KG1 (cell line): ENCODE data around the gene KRTAP5-6.

Source experiments
- DNase-seq: peaks from one replicate; lab custom pipeline; 2025; lab: John Stamatoyannopoulos, UW

Gene KRTAP5-6

DNA sequence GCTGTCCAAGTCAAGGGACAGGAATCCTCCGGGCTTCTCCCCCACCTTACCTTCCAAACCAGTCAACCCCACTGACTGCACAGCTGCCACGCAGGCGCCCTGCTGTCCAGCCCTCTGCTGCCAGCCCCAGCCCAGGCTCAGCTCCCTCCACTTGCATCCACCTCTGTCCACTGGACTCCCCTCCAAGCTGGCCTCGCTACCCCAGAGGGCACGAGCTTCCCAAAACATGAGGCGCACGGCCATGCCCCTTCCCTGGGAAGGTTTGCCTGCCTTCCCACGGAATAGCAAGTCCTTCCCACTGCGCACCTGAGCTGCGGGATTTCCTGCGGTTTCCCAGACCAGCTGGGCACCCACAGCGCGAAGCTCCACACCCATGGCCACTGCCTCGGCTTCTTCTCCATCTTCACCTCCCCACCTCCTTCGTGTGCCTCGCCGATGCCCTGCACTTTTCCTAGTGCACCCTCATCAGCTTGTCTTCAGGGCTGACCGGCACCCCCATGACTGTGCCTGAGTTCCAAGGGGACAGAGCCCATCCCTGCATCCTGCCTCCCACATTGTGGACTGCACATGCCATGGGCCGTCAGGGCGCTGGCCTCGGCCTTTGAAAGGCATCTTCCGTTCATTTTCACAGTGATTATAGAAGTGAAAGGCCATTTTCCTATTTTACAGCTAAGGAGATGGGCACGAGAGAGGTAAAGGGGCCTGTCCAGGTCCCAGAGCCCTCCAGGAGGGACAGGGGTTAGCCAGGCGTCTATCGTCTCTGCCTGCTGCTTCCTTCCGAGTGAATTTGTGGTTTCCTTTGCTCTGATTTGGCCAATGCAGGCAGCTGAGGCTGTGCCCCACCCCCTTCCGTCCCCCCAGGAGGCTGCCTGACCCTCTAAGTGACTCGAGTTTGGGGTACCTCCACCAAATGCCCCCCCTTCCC, 37.0 kb downstream of the KRTAP5-6 start:
- DNase-seq = no peak

GRCh38 chr11:1734641-1735081, 37.7 kb downstream of the KRTAP5-6 start:
- no peak for DNase-seq

GRCh38 chr11:1735271-1735670, 38.3 kb downstream of the KRTAP5-6 start:
- DNase-seq = no peak

DNA sequence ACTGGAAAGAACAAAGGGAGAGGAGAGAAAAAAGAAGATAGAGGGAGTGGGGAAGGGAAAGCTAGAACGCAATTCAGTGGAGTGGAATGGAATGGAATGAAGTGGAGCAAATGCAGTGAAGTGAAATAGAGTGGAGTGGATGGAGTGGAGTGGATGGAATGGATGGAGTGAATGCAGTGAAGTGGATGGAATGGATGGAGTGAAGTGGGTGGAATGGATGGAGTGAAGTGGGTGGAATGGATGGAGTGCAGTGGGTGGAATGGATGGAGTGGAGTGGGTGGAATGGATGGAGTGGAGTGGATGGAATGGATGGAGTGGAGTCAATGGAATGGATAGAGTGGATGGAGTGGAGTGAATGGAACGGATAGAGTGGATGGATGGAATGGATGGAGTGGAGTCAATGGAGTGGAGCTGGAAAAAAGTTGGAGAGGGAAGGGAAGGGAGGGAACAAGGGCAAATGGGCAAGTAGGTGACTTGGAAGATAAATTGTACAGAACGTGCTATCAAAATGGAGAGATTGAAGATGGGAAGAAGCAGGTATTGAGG, 39.5 kb downstream of the KRTAP5-6 start:
- no peak for DNase-seq

GRCh38 chr11:1737080-1737757, 40.2 kb downstream of the KRTAP5-6 start:
- DNase-seq = no peak

DNA sequence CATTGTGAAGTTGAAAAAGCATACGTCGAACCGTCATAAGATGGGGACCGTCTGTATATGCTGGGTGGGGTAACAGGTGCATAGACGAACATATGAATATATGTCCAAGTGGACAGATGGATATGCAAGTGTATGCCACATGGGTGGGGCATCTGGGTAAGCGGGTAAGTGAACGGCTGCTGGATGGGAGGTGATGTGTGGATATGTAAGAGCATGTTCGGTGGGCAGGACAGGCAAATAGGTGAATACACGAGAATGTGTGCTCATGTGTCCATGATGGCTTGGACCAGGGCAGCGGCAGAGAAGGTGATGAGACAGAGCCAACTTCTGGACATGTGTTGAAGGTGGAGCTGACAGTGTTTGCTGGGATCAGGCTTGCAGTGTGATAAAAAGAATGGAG, 41.4 kb downstream of the KRTAP5-6 start:
- DNase-seq = no peak

DNA sequence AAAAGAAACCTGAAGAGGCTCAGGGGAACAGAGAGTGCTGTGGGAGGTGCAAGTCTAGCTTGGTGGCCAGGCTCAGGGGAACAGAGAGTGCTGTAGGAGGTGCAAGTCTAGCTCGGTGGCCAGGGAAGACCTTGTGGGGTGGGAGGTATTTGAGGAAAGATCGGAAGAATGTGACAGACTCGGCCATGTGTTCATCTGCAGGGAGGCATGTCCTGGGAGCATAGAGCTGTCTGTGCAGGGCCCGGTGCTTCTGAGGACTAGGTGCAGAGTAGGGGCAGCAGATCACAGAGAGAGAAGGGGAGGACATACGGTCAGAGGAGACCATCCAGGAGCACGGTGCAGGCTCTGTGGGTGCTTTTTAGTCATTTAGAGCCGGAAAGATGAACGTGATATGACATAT, 42.6 kb downstream of the KRTAP5-6 start:
- DNase-seq = no peak

- DNase-seq = no peak
These were observed 44.0 kb downstream of the KRTAP5-6 start for GRCh38 chr11:1740786-1741530.

DNA sequence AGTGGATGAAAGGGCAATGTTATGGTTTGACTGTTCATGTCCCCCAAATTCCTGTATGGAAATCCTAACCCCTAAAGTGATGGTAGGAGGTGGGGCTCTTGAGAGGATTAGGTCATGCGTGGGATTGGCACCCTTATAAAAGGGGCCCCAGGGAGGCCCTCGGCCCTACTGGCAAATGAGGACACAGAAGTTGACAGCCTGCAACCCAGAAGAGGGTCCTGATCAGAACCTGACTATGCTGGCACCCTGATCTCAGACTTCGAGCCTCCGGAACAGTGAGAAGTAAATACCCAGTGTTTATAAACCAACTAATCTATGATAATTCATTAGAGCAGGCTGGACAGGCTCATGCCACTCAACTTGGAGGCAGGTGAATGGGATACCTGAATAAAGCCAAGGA, 44.7 kb downstream of the KRTAP5-6 start:
- DNase-seq = no peak

GRCh38 chr11:1742371-1742770, 45.4 kb downstream of the KRTAP5-6 start:
- DNase-seq = no peak

DNA sequence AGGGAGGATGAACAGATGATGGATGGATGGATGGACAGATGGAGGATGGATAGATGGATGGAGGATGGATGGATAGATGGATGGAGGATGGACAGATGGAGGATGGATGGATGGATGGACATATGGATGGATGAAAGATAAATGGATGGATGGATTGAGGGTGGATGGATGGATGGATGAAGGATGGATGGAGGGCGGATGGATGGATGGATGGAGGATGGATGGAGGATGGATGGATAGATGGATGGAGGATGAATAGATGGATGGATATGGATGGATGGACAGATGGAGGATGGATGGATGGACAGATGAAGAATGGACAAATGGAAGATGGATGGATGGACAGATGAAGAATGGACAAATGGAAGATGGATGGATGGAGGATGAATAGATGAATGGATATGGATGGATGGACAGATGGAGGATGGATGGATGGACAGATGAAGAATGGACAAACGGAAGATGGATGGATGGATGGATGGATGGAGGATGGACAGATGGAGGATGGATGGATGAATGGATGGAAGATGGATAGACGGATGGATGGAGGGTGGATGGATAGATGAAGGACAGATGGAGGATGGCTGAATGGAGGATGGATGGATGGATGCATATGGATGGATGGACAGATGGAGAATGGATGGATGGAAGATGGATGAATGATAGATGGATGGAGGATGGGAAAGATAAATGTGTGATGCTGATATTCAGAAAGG, 46.0 kb downstream of the KRTAP5-6 start:
- no peak for DNase-seq

- DNase-seq = no peak
These were observed 46.7 kb downstream of the KRTAP5-6 start for GRCh38 chr11:1743585-1744136.

DNA sequence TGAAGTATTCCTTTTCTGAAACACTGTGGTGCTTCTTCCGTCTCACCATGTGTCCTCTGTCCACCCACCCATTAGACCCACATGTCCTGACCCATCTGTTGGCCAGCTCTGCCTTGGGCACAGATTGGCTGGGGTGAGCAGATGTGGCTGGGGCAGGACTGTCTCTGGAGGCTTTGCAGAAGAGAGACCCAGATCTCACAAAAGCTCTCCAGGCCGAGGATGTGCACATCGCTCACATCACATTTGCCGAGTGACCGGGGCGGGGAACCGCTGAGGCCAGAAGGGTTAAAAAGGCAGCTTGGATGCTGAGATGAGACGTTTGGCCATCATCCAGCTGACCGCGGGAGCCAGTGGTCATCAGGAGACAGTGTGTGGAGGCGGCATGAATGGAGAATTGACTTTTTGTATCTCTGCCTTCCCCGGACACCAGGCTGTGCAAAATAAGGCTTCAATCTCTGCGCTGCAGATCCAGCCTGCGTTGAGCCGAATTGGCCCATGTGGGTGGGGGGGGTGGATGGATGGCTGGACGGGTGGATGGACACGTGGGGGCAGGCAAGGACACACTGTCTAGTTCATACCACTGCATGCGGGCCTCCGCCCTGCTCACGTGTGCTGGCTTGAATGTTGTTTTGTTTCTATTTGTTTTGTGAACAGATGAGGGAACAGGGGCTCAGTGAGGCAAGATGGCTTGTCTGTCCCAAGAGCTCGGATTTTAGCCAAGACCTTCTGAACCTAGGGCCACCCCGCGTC, 47.3 kb downstream of the KRTAP5-6 start:
- DNase-seq = no peak

DNA sequence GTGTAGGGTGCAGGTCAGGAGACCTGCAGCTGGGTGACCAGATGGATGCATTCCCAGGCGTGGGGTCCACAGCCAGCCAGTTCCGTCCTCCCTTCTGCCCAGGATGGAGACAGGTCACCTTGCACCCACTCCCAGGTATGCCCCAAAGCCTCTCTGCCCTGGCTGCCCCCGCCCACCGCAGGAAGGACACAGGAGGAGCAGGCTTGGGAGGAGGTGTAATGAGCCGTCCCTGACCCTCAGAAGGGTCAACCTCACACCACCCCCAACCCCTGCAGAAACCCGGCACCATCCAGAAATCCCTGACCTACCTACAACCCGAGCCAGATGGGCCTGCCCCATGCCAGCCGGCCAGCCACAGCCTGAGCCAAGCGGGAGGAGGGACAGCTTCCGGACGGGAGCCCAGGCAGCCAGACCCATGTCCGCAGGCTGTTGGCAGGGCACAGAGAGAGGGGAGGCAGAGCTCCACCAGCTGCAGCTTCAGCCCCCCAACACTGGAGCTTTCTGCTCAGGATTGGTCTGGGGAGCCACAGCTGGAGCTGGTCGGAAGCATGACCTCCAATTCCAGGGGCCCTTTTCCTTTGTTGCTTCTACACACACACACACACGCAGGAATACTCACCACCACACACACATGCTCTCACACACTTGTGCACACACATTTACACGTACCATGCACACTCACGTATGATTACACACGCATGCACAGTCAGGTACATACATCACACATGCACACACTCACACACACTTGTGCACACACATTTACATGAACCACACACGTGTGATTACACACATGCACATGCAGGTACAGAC, 48.1 kb downstream of the KRTAP5-6 start:
- DNase-seq = no peak

DNA sequence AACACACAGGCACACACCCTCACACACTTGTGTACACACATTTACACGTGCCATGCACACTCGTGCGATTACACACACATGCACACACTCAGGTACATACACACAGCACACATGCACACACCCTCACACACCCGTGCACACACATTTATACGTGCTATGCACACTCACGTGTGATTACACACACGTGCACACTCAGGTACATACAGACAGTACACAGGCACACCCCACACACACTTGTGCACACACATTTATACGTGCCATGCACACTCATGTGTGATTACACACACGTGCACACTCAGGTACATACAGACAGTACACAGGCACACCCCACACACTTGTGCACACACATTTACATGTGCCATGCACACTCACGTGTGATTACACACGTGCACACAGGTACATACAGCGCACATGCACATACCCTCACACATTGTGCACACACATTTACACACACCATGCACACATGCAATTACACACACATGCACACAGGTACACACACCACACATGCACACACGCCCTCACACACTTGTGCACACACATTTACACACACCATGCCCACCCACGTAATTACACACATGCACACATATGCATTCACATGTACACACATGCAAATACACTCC, 48.8 kb downstream of the KRTAP5-6 start:
- no peak for DNase-seq

GRCh38 chr11:1746511-1746931, 49.5 kb downstream of the KRTAP5-6 start:
- no peak for DNase-seq

- no peak for DNase-seq
These were observed 50.2 kb downstream of the KRTAP5-6 start for GRCh38 chr11:1746956-1747752.
